Measurements from ENCODE around the gene LGI1.

GRCh38 chr10:93790439-93790838 lies 32.7 kb downstream of the LGI1 start:
- TF ChIP-seq RBM15 (IDR thresholded peaks at IDR 0.05; ENCODE audit: insufficient read depth, low read length) = no peak
- TF ChIP-seq SP1 (CRISPR knock-in tag; IDR thresholded peaks at IDR 0.05) = no peak
- TF ChIP-seq ZBTB1 (CRISPR knock-in tag; IDR thresholded peaks at IDR 0.05; ENCODE audit: borderline replicate concordance, low read depth) = no peak
- TF ChIP-seq NFYB (IDR thresholded peaks at IDR 0.05; ENCODE audit: extremely low read depth, insufficient read length) = no peak
- no peak for TF ChIP-seq SRF (CRISPR knock-in tag; IDR thresholded peaks at IDR 0.05)
- no peak for TF ChIP-seq TAF15 (IDR thresholded peaks at IDR 0.05; ENCODE audit: low read depth, low read length)
- TF ChIP-seq TCF3 (CRISPR knock-in tag; IDR thresholded peaks at IDR 0.05) = no peak

Measured in K562 (cell line).